H1 (cell line): Measurements from ENCODE around the gene CAPS2. TPM values are rescaled to one million over a fixed set of nuclear protein-coding genes. Genes with fewer than 3 reads are reported as not detected.

Source experiments
- CHD7 ChIP-seq: fragments of 300-600 bp; sonication (generic); IDR thresholded peaks from 2 replicates; pipeline ENCODE4 v1.7.1; 2012; ENCODE audit warnings: low read length, moderate library complexity, mild to moderate bottlenecking, inconsistent platforms; ENCODE audit not compliant: insufficient replicate concordance
- CTBP2 ChIP-seq: IDR thresholded peaks from 2 replicates; pipeline ENCODE4 v1.7.0; 2011; ENCODE audit warnings: borderline replicate concordance, mild to moderate bottlenecking, moderate library complexity, mixed read lengths, low read length; ENCODE audit not compliant: insufficient read depth, insufficient read length
- NRF1 ChIP-seq: IDR thresholded peaks from 2 replicates; pipeline ENCODE4 v1.6.1; 2011; ENCODE audit warnings: mild to moderate bottlenecking, low read depth, low read length, improper control_type of control experiment
- TAF1 ChIP-seq: IDR thresholded peaks from 2 replicates; pipeline ENCODE4 v1.6.1; 2011; ENCODE audit warnings: mild to moderate bottlenecking, low read depth, low read length
- polyA plus RNA-seq, 7 experiments: library from polyadenylated mRNA; depleted of rRNA in 3 of 7; stranded (reverse) in 5 of 7; unstranded in 2 of 7; fragments of >200 nt in 5 of 7; fragments of 200-250 nt in 2 of 7; gene quantifications; 1 replicate in 5 of 7; 2 replicates in 1 of 7; 4 replicates in 1 of 7; pipeline versions ENCODE4 v1.2.1 to v1.2.3, GENCODE V29; 2011 to 2013; ENCODE audit warnings: missing spikeins in 2 of 7, mixed read lengths in 2 of 7
- total RNA-seq: library from RNA; stranded (reverse); fragmentation: NEBNext Ultra II Directional; extraction: Animal tissue kit (Norgen Biotek cat#: 25700); gene quantifications from 2 replicates; pipeline ENCODE4 v1.2.1, GENCODE V29; 2021

The CAPS2 gene
- total and polyA plus RNA-seq, 2 of the 8 experiments (the other 6 are each of a cell fraction or from before 2014, with no cell fraction given), result 2.3 to 3.8 TPM

GRCh38 chr12:75341873-75342272 lies 11.7 kb upstream of the CAPS2 start (continued):
- TF ChIP-seq CHD7 (no peak), CTBP2 (no peak), NRF1 (no peak), TAF1 (no peak)
